Renal pelvis (tissue), 4 donors: Measurements from ENCODE around the gene SCNN1A. TPM values are rescaled to one million over a fixed set of nuclear protein-coding genes. Genes with fewer than 3 reads are reported as not detected.
"Not testable (repeated sequence)": the region's sequence is repeated elsewhere in the genome, so short reads cannot be mapped to it uniquely, and the experiment has no call there.

ENCODE experiments used
- DNase-seq: peaks from one replicate; pipeline ENCODE4 v3.0.0-alpha.2; 2013
- polyA plus RNA-seq, 3 donors: library from polyadenylated mRNA; unstranded; fragments of 120-200 nt; gene quantifications; one replicate each; pipeline ENCODE4 v1.2.1, GENCODE V29; 2013; ENCODE audit not compliant: insufficient read length in 3 of 3

Gene SCNN1A
- polyA plus RNA-seq, 3 donors, result 64.4 to 105 (median 88.9) TPM

GRCh38 chr12:6352193-6353173, 22.9 kb downstream of the SCNN1A start:
- DNase-seq, result no peak

GRCh38 chr12:6351622-6352021, 23.7 kb downstream of the SCNN1A start:
- DNase-seq, result no peak

GRCh38 chr12:6347367-6348338, 27.7 kb downstream of the SCNN1A start:
- no peak for DNase-seq

GRCh38 chr12:6346942-6347341, 28.4 kb downstream of the SCNN1A start:
- DNase-seq, result no peak

GRCh38 chr12:6346235-6346832, 29.0 kb downstream of the SCNN1A start:
- no peak for DNase-seq

- no peak for DNase-seq
Observed at GRCh38 chr12:6345319-6346091, 29.9 kb downstream of the SCNN1A start.

- not testable (repeated sequence) for DNase-seq
Observed at GRCh38 chr12:6344101-6344660, 31.2 kb downstream of the SCNN1A start.

- no peak for DNase-seq
Observed at GRCh38 chr12:6343518-6343917, 31.8 kb downstream of the SCNN1A start.

- DNase-seq, result no peak
Observed at GRCh38 chr12:6342140-6342889, 33.0 kb downstream of the SCNN1A start.

- peak; percentile 78 for DNase-seq
Observed at GRCh38 chr12:6341417-6342139, 33.8 kb downstream of the SCNN1A start, which contains the start of gene TNFRSF1A. TSS of gene TNFRSF1A (minus strand) at chr12:6342076. CDS start at chr12:6341814, 262 bp downstream.

GRCh38 chr12:6340745-6341416, 34.5 kb downstream of the SCNN1A start:
- no peak for DNase-seq

GRCh38 chr12:6340032-6340638, 35.2 kb downstream of the SCNN1A start:
- DNase-seq, result no peak

- DNase-seq, result no peak
Observed at GRCh38 chr12:6338955-6339354, 36.4 kb downstream of the SCNN1A start.

- DNase-seq, result not testable (repeated sequence)
Observed at GRCh38 chr12:6338536-6338935, 36.8 kb downstream of the SCNN1A start.

GRCh38 chr12:6337958-6338433, 37.4 kb downstream of the SCNN1A start:
- no peak for DNase-seq

GRCh38 chr12:6336889-6337853, 38.2 kb downstream of the SCNN1A start:
- DNase-seq, result no peak
